Thyroid gland (tissue), 4 donors: ENCODE data around the gene KAT6B.

Experiments
- POLR2A ChIP-seq, 2 donors: fragments of 450-650 bp; IDR thresholded peaks; one replicate each; pipeline ENCODE4 v1.6.1; 2017; ENCODE audit warnings: antibody characterized with exemption in 2 of 2, mild to moderate bottlenecking in 2 of 2, moderate library complexity in 1 of 2
- TF ChIP-seq, protein P1 (sequence below), 6 experiments: fragments of 200-600 bp in 3 of 6; fragments of 450-650 bp in 3 of 6; sonication (generic) in 3 of 6; IDR thresholded peaks; one replicate each; pipeline ENCODE4 v1.5.1; 2016 to 2019; ENCODE audit warnings: antibody characterized with exemption in 6 of 6, mild to moderate bottlenecking in 2 of 6, inconsistent platforms in 1 of 6, moderate library complexity in 1 of 6

DNA sequence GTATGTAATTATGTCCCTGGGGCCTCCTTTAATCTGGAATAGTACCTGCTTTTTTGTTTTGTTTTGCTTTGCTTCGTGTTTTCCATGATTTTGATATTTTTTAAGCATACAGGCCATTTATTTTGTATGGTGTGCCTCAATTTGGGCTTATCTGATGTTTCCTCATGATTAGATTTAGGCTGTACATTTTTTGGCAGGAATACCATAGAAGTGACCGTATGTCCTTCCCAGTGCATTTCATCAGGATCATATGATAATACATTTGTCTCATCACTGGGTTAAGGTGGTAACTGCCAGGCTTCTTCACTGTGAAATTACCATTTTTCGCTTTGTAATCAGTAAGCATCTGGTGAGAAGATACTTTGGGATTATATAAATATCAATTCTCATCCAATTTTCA, 167.2 kb downstream of the KAT6B start:
- TF ChIP-seq, protein P1, sequence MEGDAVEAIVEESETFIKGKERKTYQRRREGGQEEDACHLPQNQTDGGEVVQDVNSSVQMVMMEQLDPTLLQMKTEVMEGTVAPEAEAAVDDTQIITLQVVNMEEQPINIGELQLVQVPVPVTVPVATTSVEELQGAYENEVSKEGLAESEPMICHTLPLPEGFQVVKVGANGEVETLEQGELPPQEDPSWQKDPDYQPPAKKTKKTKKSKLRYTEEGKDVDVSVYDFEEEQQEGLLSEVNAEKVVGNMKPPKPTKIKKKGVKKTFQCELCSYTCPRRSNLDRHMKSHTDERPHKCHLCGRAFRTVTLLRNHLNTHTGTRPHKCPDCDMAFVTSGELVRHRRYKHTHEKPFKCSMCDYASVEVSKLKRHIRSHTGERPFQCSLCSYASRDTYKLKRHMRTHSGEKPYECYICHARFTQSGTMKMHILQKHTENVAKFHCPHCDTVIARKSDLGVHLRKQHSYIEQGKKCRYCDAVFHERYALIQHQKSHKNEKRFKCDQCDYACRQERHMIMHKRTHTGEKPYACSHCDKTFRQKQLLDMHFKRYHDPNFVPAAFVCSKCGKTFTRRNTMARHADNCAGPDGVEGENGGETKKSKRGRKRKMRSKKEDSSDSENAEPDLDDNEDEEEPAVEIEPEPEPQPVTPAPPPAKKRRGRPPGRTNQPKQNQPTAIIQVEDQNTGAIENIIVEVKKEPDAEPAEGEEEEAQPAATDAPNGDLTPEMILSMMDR (IDR thresholded peaks at IDR 0.05): no peak
- TF ChIP-seq POLR2A (IDR thresholded peaks at IDR 0.05): no peak
